Measurements from ENCODE around the gene COL4A2. TPM values are rescaled to one million over a fixed set of nuclear protein-coding genes. Genes with fewer than 3 reads are reported as not detected.

COL4A2 gene
- total RNA-seq, 1 donor from 2014 or later: 1,556 TPM

- H3K36me3 Mint-ChIP-seq (ENCODE audit: low read depth, unreplicated experiment): peaks cover 54% of the 10 kb centered on the region
- no peak for DNase-seq (ENCODE audit: low spot score)
- peaks cover 15% of the 10 kb centered on the region for H3K27me3 Mint-ChIP-seq (ENCODE audit: unreplicated experiment)
- H3K9me3 Mint-ChIP-seq (ENCODE audit: unreplicated experiment): peaks cover 4% of the 10 kb centered on the region
- TF ChIP-seq CTCF (IDR thresholded peaks at IDR 0.05; ENCODE audit: unreplicated experiment): no peak
- peaks cover 31% of the 10 kb centered on the region for H3K4me1 Mint-ChIP-seq (ENCODE audit: unreplicated experiment)
- H3K4me3 Mint-ChIP-seq (ENCODE audit: unreplicated experiment): peak overlapping the region; percentile 71
- peak overlapping the region; percentile 86 for H3K27ac Mint-ChIP-seq (ENCODE audit: unreplicated experiment)
Observed at GRCh38 chr13:110379905-110380341, 72.8 kb downstream of the COL4A2 start.

GRCh38 chr13:110380359-110381028, 73.4 kb downstream of the COL4A2 start:
- Mint-ChIP-seq H3K4me3 (ENCODE audit: unreplicated experiment) (peak overlapping the region; percentile 65), H3K27me3 (ENCODE audit: unreplicated experiment) (peaks cover 18% of the 10 kb centered on the region), H3K9me3 (ENCODE audit: unreplicated experiment) (peaks cover 4% of the 10 kb centered on the region), H3K36me3 (ENCODE audit: low read depth, unreplicated experiment) (peaks cover 55% of the 10 kb centered on the region), H3K27ac (ENCODE audit: unreplicated experiment) (peak overlapping the region; percentile 79), H3K4me1 (ENCODE audit: unreplicated experiment) (peaks cover 26% of the 10 kb centered on the region)
- no peak for DNase-seq (ENCODE audit: low spot score)
- TF ChIP-seq CTCF (IDR thresholded peaks at IDR 0.05; ENCODE audit: unreplicated experiment): no peak

GRCh38 chr13:110381029-110381360, 73.9 kb downstream of the COL4A2 start:
- Mint-ChIP-seq H3K36me3 (ENCODE audit: low read depth, unreplicated experiment) (peaks cover 55% of the 10 kb centered on the region), H3K27me3 (ENCODE audit: unreplicated experiment) (peaks cover 18% of the 10 kb centered on the region), H3K4me1 (ENCODE audit: unreplicated experiment) (peaks cover 22% of the 10 kb centered on the region), H3K9me3 (ENCODE audit: unreplicated experiment) (peaks cover 4% of the 10 kb centered on the region), H3K27ac (ENCODE audit: unreplicated experiment) (peak overlapping the region; percentile 79), H3K4me3 (ENCODE audit: unreplicated experiment) (peak overlapping the region; percentile 65)
- no peak for TF ChIP-seq CTCF (IDR thresholded peaks at IDR 0.05; ENCODE audit: unreplicated experiment)
- DNase-seq (ENCODE audit: low spot score): no peak

- peaks cover 18% of the 10 kb centered on the region for H3K4me1 Mint-ChIP-seq (ENCODE audit: unreplicated experiment)
- peaks cover 4% of the 10 kb centered on the region for H3K9me3 Mint-ChIP-seq (ENCODE audit: unreplicated experiment)
- DNase-seq (ENCODE audit: low spot score): no peak
- H3K36me3 Mint-ChIP-seq (ENCODE audit: low read depth, unreplicated experiment): peaks cover 53% of the 10 kb centered on the region
- H3K27ac Mint-ChIP-seq (ENCODE audit: unreplicated experiment): no peak overlapping the region
- H3K4me3 Mint-ChIP-seq (ENCODE audit: unreplicated experiment): no peak overlapping the region
- TF ChIP-seq CTCF (IDR thresholded peaks at IDR 0.05; ENCODE audit: unreplicated experiment): no peak
- H3K27me3 Mint-ChIP-seq (ENCODE audit: unreplicated experiment): peaks cover 23% of the 10 kb centered on the region
Observed at GRCh38 chr13:110382229-110382628, 75.1 kb downstream of the COL4A2 start.

GRCh38 chr13:110382830-110383229, 75.7 kb downstream of the COL4A2 start:
- no peak overlapping the region for H3K27ac Mint-ChIP-seq (ENCODE audit: unreplicated experiment)
- TF ChIP-seq CTCF (IDR thresholded peaks at IDR 0.05; ENCODE audit: unreplicated experiment): no peak
- no peak for DNase-seq (ENCODE audit: low spot score)
- H3K9me3 Mint-ChIP-seq (ENCODE audit: unreplicated experiment): peaks cover 4% of the 10 kb centered on the region
- H3K4me3 Mint-ChIP-seq (ENCODE audit: unreplicated experiment): peak overlapping the region; percentile 57
- peaks cover 53% of the 10 kb centered on the region for H3K36me3 Mint-ChIP-seq (ENCODE audit: low read depth, unreplicated experiment)
- peaks cover 20% of the 10 kb centered on the region for H3K4me1 Mint-ChIP-seq (ENCODE audit: unreplicated experiment)
- peaks cover 23% of the 10 kb centered on the region for H3K27me3 Mint-ChIP-seq (ENCODE audit: unreplicated experiment)
